ENCODE data around the gene CRABP2. TPM values are rescaled to one million over a fixed set of nuclear protein-coding genes. Genes with fewer than 3 reads are reported as not detected.

Gene CRABP2
- total and polyA plus RNA-seq, 2 of the 13 experiments (the other 11 are each of a cell fraction or from before 2014, with no cell fraction given): 0.40 to 0.60 TPM

DNA sequence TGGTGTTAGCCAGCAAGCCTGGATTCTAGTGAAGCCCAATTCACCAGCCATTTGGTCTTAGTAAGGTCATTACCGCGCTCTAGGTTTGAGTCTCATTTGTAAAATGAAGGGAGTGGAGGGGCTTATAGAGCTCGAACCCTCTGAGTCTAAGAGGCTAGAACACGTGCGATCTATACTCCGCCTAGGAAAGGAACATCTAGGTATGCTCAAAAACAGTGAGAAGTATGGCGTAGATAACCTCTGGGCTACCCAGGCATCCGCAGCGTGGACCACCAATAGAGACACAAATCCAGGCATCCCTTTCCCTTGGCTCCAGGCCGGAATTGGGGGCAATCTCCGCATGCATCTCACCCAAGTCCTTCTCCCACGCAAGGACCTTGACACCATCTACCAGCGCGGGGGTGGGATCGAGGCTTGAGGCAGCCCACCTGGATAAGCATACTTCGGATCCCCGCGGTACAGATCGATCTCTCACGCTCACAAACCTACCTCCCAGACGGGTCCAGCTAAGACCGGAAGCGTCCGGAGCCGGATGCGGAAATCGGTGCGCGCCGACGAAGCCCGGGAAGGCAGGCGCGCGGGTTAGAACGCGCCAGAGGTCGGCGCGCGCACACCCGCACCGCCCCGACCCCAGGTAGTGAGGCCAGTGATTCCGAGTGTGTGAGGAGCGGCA lies 22.7 kb upstream of the CRABP2 start, which contains the start of gene METTL25B (continued):
- TF ChIP-seq GATAD1 (CRISPR knock-in tag; IDR thresholded peaks at IDR 0.05) (peak; percentile 88), NR2F2 (IDR thresholded peaks at IDR 0.05; ENCODE audit: borderline replicate concordance, low read depth) (peak; percentile 27; the same call in 1 of the 2 replicates), ETV5 (CRISPR knock-in tag; IDR thresholded peaks at IDR 0.05; ENCODE audit: borderline replicate concordance) (peak; percentile 58; the same call in 1 of the 2 replicates), SAP130 (CRISPR knock-in tag; IDR thresholded peaks at IDR 0.05; ENCODE audit: low read depth) (peak; percentile 68), GZF1 (CRISPR knock-in tag; IDR thresholded peaks at IDR 0.05) (0 out of 2 replicates have a peak, but pooled peaks have one; percentile 20), GABPB1 (CRISPR knock-in tag; IDR thresholded peaks at IDR 0.05) (peak; percentile 95), HES4 (CRISPR knock-in tag; IDR thresholded peaks at IDR 0.05; ENCODE audit: borderline replicate concordance) (0 out of 2 replicates have a peak, but pooled peaks have one; percentile 53), MYNN (CRISPR knock-in tag; IDR thresholded peaks at IDR 0.05; ENCODE audit: low read depth) (0 out of 2 replicates have a peak, but pooled peaks have one; percentile 63), NFYC (CRISPR knock-in tag; IDR thresholded peaks at IDR 0.05) (peak; percentile 13; the same call in 1 of the 2 replicates), SRY (CRISPR knock-in tag; IDR thresholded peaks at IDR 0.05) (0 out of 2 replicates have a peak, but pooled peaks have one; percentile 21), BCL6 (CRISPR knock-in tag; IDR thresholded peaks at IDR 0.05) (no peak), IRF2 (CRISPR knock-in tag; IDR thresholded peaks at IDR 0.05) (0 out of 2 replicates have a peak, but pooled peaks have one; percentile 22), ZBTB1 (CRISPR knock-in tag; IDR thresholded peaks at IDR 0.05; ENCODE audit: borderline replicate concordance) (no peak; the same call in 1 of the 2 replicates), DMAP1 (CRISPR knock-in tag; IDR thresholded peaks at IDR 0.05) (0 out of 2 replicates have a peak, but pooled peaks have one; percentile 39), ZNF224 (CRISPR knock-in tag; IDR thresholded peaks at IDR 0.05) (peak; percentile 23; the same call in 1 of the 2 replicates), MYC (CRISPR knock-in tag; IDR thresholded peaks at IDR 0.05; ENCODE audit: borderline replicate concordance) (peak; percentile 71; the same call in 1 of the 2 replicates), TBX2 (CRISPR knock-in tag; IDR thresholded peaks at IDR 0.05; ENCODE audit: borderline replicate concordance) (peak; percentile 17; the same call in 1 of the 2 replicates)
- TF ChIP-seq, protein P1, sequence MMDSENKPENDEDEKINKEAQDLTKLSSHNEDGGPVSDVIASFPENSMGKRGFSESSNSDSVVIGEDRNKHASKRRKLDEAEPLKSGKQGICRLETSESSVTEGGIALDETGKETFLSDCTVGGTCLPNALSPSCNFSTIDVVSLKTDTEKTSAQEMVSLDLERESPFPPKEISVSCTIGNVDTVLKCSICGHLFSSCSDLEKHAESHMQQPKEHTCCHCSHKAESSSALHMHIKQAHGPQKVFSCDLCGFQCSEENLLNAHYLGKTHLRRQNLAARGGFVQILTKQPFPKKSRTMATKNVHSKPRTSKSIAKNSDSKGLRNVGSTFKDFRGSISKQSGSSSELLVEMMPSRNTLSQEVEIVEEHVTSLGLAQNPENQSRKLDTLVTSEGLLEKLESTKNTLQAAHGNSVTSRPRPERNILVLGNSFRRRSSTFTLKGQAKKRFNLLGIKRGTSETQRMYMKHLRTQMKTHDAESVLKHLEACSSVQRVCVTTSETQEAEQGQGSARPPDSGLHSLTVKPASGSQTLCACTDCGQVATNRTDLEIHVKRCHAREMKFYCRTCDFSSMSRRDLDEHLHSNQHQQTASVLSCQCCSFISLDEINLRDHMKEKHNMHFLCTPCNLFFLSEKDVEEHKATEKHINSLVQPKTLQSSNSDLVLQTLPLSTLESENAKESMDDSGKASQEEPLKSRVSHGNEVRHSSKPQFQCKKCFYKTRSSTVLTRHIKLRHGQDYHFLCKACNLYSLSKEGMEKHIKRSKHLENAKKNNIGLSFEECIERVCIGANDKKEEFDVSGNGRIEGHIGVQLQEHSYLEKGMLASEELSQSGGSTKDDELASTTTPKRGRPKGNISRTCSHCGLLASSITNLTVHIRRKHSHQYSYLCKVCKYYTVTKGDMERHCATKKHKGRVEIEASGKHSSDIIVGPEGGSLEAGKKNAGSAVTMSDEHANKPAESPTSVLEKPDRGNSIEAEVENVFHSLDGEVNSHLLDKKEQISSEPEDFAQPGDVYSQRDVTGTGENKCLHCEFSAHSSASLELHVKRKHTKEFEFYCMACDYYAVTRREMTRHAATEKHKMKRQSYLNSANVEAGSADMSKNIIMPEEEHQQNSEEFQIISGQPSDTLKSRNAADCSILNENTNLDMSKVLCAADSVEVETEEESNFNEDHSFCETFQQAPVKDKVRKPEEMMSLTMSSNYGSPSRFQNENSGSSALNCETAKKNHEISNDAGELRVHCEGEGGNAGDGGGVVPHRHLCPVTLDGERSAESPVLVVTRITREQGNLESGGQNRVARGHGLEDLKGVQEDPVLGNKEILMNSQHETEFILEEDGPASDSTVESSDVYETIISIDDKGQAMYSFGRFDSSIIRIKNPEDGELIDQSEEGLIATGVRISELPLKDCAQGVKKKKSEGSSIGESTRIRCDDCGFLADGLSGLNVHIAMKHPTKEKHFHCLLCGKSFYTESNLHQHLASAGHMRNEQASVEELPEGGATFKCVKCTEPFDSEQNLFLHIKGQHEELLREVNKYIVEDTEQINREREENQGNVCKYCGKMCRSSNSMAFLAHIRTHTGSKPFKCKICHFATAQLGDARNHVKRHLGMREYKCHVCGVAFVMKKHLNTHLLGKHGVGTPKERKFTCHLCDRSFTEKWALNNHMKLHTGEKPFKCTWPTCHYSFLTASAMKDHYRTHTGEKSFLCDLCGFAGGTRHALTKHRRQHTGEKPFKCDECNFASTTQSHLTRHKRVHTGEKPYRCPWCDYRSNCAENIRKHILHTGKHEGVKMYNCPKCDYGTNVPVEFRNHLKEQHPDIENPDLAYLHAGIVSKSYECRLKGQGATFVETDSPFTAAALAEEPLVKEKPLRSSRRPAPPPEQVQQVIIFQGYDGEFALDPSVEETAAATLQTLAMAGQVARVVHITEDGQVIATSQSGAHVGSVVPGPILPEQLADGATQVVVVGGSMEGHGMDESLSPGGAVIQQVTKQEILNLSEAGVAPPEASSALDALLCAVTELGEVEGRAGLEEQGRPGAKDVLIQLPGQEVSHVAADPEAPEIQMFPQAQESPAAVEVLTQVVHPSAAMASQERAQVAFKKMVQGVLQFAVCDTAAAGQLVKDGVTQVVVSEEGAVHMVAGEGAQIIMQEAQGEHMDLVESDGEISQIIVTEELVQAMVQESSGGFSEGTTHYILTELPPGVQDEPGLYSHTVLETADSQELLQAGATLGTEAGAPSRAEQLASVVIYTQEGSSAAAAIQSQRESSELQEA (CRISPR knock-in tag; IDR thresholded peaks at IDR 0.05; ENCODE audit: not compliant biosample characterization): peak; percentile 2
